Measurements from ENCODE around the gene CEND1.

Gene CEND1

DNA sequence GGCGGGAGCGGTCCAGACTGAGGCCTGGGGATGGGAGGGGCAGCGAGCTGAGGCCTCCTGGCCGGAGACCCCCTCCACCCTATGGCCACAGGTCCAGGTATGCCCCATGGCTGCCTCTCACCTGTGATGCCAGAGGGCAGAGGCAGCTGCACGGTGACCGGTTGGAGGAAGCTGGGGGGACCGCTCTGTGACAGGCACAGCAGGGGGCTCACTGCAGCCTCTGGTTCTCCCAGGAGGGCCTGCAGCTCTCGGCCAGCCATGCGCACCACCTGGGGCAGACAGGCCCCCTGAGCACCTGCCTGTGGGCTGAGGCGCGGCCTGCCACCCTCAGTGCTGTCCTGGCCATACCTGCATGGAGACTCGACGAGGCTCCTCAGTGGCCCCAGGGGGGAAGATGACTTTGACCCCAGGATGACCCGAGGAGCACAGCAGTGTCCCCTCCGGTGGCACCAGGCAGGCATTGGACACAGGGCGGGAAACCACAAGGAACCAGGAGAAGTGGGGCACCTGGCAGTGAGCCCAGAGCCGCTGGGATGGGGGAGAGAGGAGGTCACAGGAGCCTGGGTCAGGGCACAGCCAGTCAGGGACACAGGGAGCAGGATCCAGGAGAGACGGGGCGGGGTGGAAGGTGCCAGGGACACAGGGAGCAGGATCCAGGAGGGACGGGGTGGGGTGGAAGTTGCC lies 11.3 kb upstream of the CEND1 start:
- no peaks in the 10 kb centered on the region for H3K27me3 Mint-ChIP-seq (ENCODE audit: low read depth, poor library complexity)
- H3K4me3 Mint-ChIP-seq = no peak overlapping the region
- no peaks in the 10 kb centered on the region for H3K9me3 Mint-ChIP-seq
- no peak overlapping the region for H3K27ac Mint-ChIP-seq
- TF ChIP-seq, protein P1, sequence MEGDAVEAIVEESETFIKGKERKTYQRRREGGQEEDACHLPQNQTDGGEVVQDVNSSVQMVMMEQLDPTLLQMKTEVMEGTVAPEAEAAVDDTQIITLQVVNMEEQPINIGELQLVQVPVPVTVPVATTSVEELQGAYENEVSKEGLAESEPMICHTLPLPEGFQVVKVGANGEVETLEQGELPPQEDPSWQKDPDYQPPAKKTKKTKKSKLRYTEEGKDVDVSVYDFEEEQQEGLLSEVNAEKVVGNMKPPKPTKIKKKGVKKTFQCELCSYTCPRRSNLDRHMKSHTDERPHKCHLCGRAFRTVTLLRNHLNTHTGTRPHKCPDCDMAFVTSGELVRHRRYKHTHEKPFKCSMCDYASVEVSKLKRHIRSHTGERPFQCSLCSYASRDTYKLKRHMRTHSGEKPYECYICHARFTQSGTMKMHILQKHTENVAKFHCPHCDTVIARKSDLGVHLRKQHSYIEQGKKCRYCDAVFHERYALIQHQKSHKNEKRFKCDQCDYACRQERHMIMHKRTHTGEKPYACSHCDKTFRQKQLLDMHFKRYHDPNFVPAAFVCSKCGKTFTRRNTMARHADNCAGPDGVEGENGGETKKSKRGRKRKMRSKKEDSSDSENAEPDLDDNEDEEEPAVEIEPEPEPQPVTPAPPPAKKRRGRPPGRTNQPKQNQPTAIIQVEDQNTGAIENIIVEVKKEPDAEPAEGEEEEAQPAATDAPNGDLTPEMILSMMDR (IDR thresholded peaks at IDR 0.05) = no peak
- peaks cover 12% of the 10 kb centered on the region for H3K4me1 Mint-ChIP-seq
- no peaks in the 10 kb centered on the region for H3K36me3 Mint-ChIP-seq (ENCODE audit: low read depth)
- DNase-seq = no peak

DNA sequence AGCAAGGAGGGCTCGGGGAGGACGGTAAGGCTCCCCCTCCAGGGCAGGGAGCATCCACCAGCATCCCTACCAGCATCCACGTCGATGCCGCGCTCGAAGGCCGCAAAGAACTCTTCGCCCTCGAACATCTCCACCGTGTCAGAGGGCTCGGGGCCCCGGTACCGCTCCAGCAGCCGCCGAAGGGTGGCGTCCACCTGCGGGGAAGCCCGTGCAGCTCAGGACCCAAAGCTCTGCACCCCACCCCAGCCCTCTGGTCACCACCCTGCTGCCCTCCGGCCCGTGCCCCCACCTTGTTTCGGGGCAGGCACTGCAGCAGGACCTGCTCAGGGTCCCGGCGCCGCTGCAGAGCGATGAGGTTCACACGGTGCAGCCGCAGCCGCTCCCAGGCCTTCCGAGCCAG lies 10.6 kb upstream of the CEND1 start:
- Mint-ChIP-seq H3K9me3 (no peaks in the 10 kb centered on the region), H3K4me1 (peaks cover 16% of the 10 kb centered on the region), H3K4me3 (no peak overlapping the region), H3K36me3 (ENCODE audit: low read depth) (no peaks in the 10 kb centered on the region), H3K27me3 (ENCODE audit: low read depth, poor library complexity) (no peaks in the 10 kb centered on the region), H3K27ac (no peak overlapping the region)
- TF ChIP-seq, protein P1 (IDR thresholded peaks at IDR 0.05) = no peak
- no peak for DNase-seq

DNA sequence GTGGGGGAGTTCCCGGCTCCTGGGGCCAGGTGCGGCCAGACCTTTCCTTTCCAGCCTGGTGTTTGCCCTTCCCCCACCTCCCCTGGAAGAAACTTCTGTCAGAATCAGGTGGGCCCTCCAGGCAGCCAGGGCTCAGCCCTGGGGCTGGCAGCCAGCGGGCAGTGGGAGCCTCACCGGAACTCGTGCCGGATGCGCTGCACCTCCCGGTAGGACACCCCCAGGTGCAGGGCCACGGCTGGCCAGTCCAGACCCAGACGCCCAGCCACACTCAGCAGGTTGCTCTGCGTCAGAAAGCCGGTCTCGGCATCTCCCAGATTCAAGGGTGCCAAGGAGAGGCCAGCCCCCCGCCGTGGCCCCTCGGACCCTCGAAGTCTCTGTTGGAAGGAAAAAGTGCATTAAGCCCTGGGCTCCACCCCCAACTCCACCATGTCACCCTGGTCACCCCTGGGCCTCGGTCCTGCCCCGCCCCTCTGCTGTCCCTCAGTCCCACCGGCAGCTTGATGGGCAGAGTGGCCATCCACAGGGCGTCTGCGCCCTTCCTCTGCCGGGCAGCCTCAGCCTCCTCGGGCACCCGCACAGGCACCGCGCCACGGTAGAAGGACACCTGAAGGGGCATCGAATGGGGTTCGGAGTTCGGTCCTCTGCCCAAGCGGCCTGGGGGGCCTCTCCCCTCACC lies 9.9 kb upstream of the CEND1 start:
- H3K27ac Mint-ChIP-seq = no peak overlapping the region
- TF ChIP-seq, protein P1 (IDR thresholded peaks at IDR 0.05) = no peak
- H3K36me3 Mint-ChIP-seq (ENCODE audit: low read depth) = no peaks in the 10 kb centered on the region
- no peak for DNase-seq
- H3K27me3 Mint-ChIP-seq (ENCODE audit: low read depth, poor library complexity) = no peaks in the 10 kb centered on the region
- H3K4me3 Mint-ChIP-seq = no peak overlapping the region
- H3K9me3 Mint-ChIP-seq = no peaks in the 10 kb centered on the region
- peaks cover 16% of the 10 kb centered on the region for H3K4me1 Mint-ChIP-seq

DNA sequence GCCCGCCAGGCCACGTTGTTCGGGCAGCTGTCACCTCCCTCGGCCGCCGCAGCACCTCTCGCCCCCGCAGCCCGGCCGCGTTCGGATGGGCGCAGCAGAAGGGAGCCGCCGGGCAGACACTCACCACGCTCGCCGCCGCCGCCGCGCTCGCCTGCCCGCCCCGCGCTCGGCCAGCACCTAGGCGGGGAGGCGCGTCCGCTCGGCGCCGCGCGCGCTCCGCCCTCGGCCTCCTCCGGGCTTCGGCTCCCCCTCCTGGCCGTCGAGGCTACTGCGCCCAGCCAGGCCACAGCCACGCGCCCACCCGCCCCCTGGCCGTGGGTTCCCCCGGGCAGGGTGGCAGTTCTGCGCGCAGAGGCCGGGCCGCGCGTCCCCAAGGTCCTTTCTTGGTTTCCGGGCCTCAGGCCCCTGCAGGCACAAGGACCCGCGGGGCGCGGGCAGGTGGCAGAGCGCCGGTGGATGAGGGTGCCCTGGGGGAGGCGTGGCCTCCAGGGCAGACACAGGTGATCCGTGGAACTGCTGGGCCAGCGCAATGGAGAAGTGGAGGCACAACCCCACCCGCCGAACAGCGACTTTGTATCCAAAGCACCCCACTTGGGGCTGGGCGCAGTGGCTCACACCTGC lies 8.3 kb upstream of the CEND1 start, which contains the start of gene SLC25A22:
SLC25A22 (minus strand) TSS at position 189 of the 621 bp plus-strand sequence. CDS start 3,275 bp downstream, outside the sequence.
- peak within 1 kb of the TSS; percentile 86 for H3K4me3 Mint-ChIP-seq
- no peaks in the 10 kb centered on the region for H3K36me3 Mint-ChIP-seq (ENCODE audit: low read depth)
- no peaks in the 10 kb centered on the region for H3K27me3 Mint-ChIP-seq (ENCODE audit: low read depth, poor library complexity)
- H3K27ac Mint-ChIP-seq = peak within 1 kb of the TSS; percentile 71
- H3K4me1 Mint-ChIP-seq = peaks cover 16% of the 10 kb centered on the region
- DNase-seq = peak; percentile 94
- no peaks in the 10 kb centered on the region for H3K9me3 Mint-ChIP-seq
- TF ChIP-seq, protein P1 (IDR thresholded peaks at IDR 0.05) = peak; percentile 60

DNA sequence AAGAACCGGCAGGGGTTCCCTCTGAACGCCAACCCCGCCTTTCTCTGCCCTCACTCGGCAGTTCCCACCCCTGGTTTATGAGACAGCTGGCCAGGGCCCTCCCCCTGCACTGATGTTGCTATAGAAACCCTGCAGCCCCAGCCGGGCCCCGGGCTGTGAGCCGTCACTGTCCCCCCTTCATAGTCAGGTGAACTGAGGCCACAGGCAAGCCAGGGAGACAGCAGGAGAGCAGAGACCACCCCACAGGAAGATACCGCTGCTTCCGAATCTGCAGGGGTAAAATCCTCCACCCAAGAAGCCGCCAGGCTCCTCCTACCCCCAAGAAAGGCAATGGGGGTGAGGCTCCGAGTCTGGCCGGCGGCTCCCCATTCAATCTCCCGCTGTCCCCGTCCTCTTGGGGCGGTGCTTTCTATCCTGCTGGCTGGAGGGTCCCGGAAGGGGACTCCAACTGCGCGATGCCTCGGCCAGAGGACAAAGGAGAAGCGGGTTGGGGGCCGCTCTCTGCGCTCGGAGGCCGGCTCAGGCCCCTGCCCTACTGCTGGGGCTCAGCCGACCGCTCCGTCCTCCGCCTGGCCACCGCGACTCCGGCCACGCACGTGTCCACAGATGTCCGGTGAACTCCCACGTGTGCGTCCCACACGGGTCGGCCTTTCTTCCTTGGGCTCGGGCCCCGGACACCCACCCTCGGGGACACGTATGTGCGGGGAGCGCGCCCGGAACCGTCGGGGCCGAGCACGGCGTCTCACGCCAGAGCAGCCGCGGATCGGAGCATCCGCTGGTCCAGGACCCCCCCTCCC lies 7.6 kb upstream of the CEND1 start:
- H3K36me3 Mint-ChIP-seq (ENCODE audit: low read depth) = no peaks in the 10 kb centered on the region
- TF ChIP-seq, protein P1 (IDR thresholded peaks at IDR 0.05) = no peak
- no peaks in the 10 kb centered on the region for H3K27me3 Mint-ChIP-seq (ENCODE audit: low read depth, poor library complexity)
- peak overlapping the region; percentile 71 for H3K27ac Mint-ChIP-seq
- peak; percentile 75 for DNase-seq
- no peaks in the 10 kb centered on the region for H3K9me3 Mint-ChIP-seq
- H3K4me1 Mint-ChIP-seq = peaks cover 16% of the 10 kb centered on the region
- H3K4me3 Mint-ChIP-seq = peak overlapping the region; percentile 86

Measured in nephron progenitor cell (in vitro differentiated cells).